Uterus (tissue), 4 donors: ENCODE results near the gene RNF26. TPM values are rescaled to one million over a fixed set of nuclear protein-coding genes. Genes with fewer than 3 reads are reported as not detected.

ENCODE experiments used
- DNase-seq, 2 donors: peaks; one replicate each; pipeline ENCODE4 v3.0.0-alpha.2; 2019 to 2020
- H3K27ac ChIP-seq, 2 donors: fragments of 200-600 bp; sonication (generic); 1 replicate in 1 of 2; 2 replicates in 1 of 2; pipeline ENCODE4 v1.5.1; 2016 to 2018
- H3K27me3 ChIP-seq, 2 donors: fragments of 200-600 bp; sonication (generic); one replicate each; pipeline ENCODE4 v1.5.1; 2018 to 2019; ENCODE audit warnings: control low read depth in 1 of 2
- H3K36me3 ChIP-seq, 2 donors: fragments of 200-600 bp; sonication (generic); one replicate each; pipeline ENCODE4 v1.5.1; 2019; ENCODE audit warnings: control low read depth in 1 of 2
- H3K4me1 ChIP-seq, 2 donors: fragments of 200-600 bp; sonication (generic); one replicate each; pipeline ENCODE4 v1.5.1; 2018 to 2019; ENCODE audit warnings: control low read depth in 1 of 2
- H3K4me3 ChIP-seq, 2 donors: fragments of 200-600 bp; sonication (generic); 1 replicate in 1 of 2; 2 replicates in 1 of 2; pipeline ENCODE4 v1.5.1; 2018 to 2019; ENCODE audit warnings: mild to moderate bottlenecking in 1 of 2
- H3K9me3 ChIP-seq, 2 donors: fragments of 200-600 bp; sonication (generic); one replicate each; pipeline ENCODE4 v1.5.1; 2019; ENCODE audit warnings: control low read depth in 1 of 2
- POLR2A ChIP-seq, 2 donors: fragments of 450-650 bp; IDR thresholded peaks; one replicate each; pipeline ENCODE4 v1.6.1; 2016; ENCODE audit warnings: antibody characterized with exemption in 2 of 2, mild to moderate bottlenecking in 1 of 2, moderate library complexity in 1 of 2
- intact Hi-C: fragments of 100-400 bp; cut with DNase I; formaldehyde crosslinking; loops from one replicate; pipeline ENCODE4 v1.15.1; 2023; ENCODE audit warnings: low total_unique reads
- total RNA-seq, 4 donors: library from RNA; depleted of rRNA in 3 of 4; stranded (reverse); fragments of >200 nt in 3 of 4; gene quantifications; one replicate each; pipeline versions ENCODE4 v1.1.0 to v1.2.4, GENCODE V29; 2014 to 2023
- TF ChIP-seq, protein P1 (sequence below), 4 experiments: fragments of 200-600 bp in 2 of 4; fragments of 450-650 bp in 2 of 4; sonication (generic) in 2 of 4; IDR thresholded peaks; one replicate each; pipeline ENCODE4 v1.5.1; 2016 to 2019; ENCODE audit warnings: antibody characterized with exemption in 4 of 4, mild to moderate bottlenecking in 2 of 4, moderate library complexity in 1 of 4
- donor health status: DM: yes; HTN: yes; CAD: no.

Gene RNF26
- total RNA-seq, 4 donors from 2014 or later: 3.3 to 23.1 (median 6.8) TPM

DNA sequence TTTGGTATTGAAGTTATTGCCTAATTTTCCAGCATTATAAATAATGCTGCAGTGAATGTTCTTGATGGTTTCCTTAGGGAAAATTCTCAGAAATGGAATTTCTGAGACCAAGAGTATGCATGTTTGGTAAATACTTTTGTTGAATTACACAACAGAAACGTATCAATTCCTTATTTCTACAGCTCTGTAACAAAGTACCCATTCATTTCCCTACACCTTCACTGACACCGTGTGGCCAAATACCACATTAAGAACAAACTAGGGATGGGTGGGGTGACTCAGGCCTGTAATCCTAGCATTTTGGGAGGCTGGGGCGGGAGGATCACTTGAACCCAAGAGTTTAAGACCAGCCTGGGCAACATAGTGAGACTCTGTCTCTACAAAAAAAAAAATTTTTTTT, 39.1 kb upstream of the RNF26 start:
- H3K27me3 ChIP-seq: no peaks in the 10 kb centered on the region
- H3K36me3 ChIP-seq: no peaks in the 10 kb centered on the region
- DNase-seq: no peak
- intact Hi-C loops: no loop called here
- H3K27ac ChIP-seq: no peak overlapping the region
- no peaks in the 10 kb centered on the region for H3K9me3 ChIP-seq
- no peak overlapping the region for H3K4me3 ChIP-seq
- peaks cover 0 to 7% of the 10 kb centered on the region in 2 donors for H3K4me1 ChIP-seq
- TF ChIP-seq, protein P1, sequence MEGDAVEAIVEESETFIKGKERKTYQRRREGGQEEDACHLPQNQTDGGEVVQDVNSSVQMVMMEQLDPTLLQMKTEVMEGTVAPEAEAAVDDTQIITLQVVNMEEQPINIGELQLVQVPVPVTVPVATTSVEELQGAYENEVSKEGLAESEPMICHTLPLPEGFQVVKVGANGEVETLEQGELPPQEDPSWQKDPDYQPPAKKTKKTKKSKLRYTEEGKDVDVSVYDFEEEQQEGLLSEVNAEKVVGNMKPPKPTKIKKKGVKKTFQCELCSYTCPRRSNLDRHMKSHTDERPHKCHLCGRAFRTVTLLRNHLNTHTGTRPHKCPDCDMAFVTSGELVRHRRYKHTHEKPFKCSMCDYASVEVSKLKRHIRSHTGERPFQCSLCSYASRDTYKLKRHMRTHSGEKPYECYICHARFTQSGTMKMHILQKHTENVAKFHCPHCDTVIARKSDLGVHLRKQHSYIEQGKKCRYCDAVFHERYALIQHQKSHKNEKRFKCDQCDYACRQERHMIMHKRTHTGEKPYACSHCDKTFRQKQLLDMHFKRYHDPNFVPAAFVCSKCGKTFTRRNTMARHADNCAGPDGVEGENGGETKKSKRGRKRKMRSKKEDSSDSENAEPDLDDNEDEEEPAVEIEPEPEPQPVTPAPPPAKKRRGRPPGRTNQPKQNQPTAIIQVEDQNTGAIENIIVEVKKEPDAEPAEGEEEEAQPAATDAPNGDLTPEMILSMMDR (IDR thresholded peaks at IDR 0.05): no peak
- no peak for TF ChIP-seq POLR2A (IDR thresholded peaks at IDR 0.05)

GRCh38 chr11:119297938-119298337, 36.4 kb upstream of the RNF26 start:
- H3K27ac ChIP-seq: peak overlapping the region in 1 of 2 donors; percentile 22
- peaks cover 0 to 7% of the 10 kb centered on the region in 2 donors for H3K4me1 ChIP-seq
- no peaks in the 10 kb centered on the region for H3K27me3 ChIP-seq
- H3K9me3 ChIP-seq: no peaks in the 10 kb centered on the region
- DNase-seq: no peak
- H3K36me3 ChIP-seq: no peaks in the 10 kb centered on the region
- TF ChIP-seq, protein P1 (IDR thresholded peaks at IDR 0.05): no peak
- no peak for TF ChIP-seq POLR2A (IDR thresholded peaks at IDR 0.05)
- no peak overlapping the region for H3K4me3 ChIP-seq
- intact Hi-C loops: no loop called here

- Histone ChIP-seq H3K36me3 (no peaks in the 10 kb centered on the region), H3K9me3 (no peaks in the 10 kb centered on the region), H3K4me3 (no peak overlapping the region), H3K4me1 (peaks cover 0 to 7% of the 10 kb centered on the region in 2 donors), H3K27ac (peak overlapping the region in 1 of 2 donors; percentile 22), H3K27me3 (no peaks in the 10 kb centered on the region)
- TF ChIP-seq POLR2A (IDR thresholded peaks at IDR 0.05): no peak
- TF ChIP-seq, protein P1 (IDR thresholded peaks at IDR 0.05): no peak
- DNase-seq: no peak
- intact Hi-C loops: no loop called here
Measured at GRCh38 chr11:119298726-119299125, 35.6 kb upstream of the RNF26 start.

GRCh38 chr11:119299416-119299815, 34.9 kb upstream of the RNF26 start:
- Histone ChIP-seq H3K4me3 (no peak overlapping the region), H3K27ac (no peak overlapping the region), H3K36me3 (no peaks in the 10 kb centered on the region), H3K9me3 (no peaks in the 10 kb centered on the region), H3K27me3 (no peaks in the 10 kb centered on the region), H3K4me1 (peaks cover 0 to 7% of the 10 kb centered on the region in 2 donors)
- DNase-seq: no peak
- TF ChIP-seq, protein P1 (IDR thresholded peaks at IDR 0.05): no peak
- no peak for TF ChIP-seq POLR2A (IDR thresholded peaks at IDR 0.05)
- intact Hi-C loops: no loop called here

- Histone ChIP-seq H3K36me3 (no peaks in the 10 kb centered on the region), H3K4me3 (no peak overlapping the region), H3K27ac (peak overlapping the region; percentile 42 to 64), H3K4me1 (peaks cover 0 to 7% of the 10 kb centered on the region in 2 donors), H3K27me3 (no peaks in the 10 kb centered on the region), H3K9me3 (no peaks in the 10 kb centered on the region)
- intact Hi-C loops: no loop called here
- TF ChIP-seq, protein P1 (IDR thresholded peaks at IDR 0.05): no peak
- TF ChIP-seq POLR2A (IDR thresholded peaks at IDR 0.05): no peak
- DNase-seq: no peak
Measured at GRCh38 chr11:119300198-119300964, 33.9 kb upstream of the RNF26 start.
